Measurements from ENCODE around the gene NUTM1.
A peak's percentile ranks its signal among the peaks of the same experiment; 100 is the strongest.
"Not testable (repeated sequence)": the region's sequence is repeated elsewhere in the genome, so short reads cannot be mapped to it uniquely, and the experiment has no call there.

The NUTM1 gene

GRCh38 chr15:34336231-34336990 lies 6.7 kb upstream of the NUTM1 start:
- no peak overlapping the region for H3K4me3 ChIP-seq (ENCODE audit: low read depth, low read length)

DNA sequence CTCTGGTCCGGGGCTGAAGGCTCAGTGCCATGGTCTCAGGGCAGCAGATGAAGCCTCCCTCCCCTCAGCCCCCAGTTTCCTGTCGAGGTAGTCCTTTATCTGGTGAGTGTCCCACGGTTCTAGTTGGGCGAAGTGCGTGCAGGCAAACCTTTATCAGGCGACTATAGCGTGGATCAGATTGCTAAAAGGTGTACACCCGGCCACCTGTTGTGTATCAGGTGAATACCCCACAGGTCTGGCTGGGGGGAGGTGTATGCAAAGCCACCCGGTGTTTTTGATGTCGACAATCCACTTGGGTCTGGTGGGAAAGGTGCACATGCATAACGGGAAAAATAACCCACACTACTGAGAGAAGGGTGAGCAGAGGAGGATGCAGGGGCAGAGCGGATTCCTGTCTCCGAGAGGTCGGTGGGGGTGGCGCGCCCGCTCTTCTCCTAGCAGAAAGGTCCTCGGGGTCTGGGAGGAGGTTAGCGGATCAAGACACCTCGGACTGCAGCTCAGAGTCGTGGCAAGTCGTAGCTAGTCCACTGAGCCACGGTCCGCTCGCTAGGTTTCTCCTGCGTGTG lies 6.0 kb upstream of the NUTM1 start:
- peak overlapping the region; percentile 91 for H3K4me3 ChIP-seq (ENCODE audit: low read depth, low read length)

DNA sequence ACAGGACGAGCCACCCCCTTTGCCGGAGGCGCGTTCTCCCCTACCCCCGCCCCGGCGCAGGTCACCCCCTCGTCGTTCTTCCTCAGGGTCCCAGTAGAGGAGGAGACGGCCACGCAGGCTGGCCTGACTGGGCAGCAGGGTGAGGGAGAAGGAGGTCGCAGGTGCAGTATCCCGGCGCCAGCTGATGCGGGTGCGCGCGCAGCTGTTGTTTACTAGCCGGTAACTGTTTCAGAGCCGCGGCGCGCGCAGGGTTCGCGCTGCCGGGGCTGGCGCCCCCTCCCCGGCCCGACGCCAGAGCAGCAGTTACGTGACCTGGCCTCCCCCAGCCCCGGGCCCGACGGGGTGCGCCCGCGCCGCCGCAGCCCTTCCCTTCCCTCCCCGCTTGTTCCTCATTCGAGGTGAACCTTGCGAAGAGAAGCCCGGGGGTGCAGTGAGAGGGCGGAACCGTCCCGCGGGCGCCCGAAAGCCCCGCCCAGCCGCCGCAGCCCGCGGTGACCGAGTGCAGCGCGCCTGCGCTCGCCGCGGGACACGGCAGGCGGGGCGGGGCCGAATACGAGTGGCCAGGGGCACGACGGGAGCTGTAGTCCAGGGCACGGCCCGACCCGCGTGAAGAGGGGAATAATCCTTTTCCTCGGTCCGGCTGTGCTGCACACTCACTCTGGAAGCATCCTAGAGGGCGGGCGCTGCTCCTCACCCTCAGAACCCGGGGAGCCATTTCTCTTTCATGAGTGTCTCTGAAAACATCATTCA lies 5.4 kb upstream of the NUTM1 start, which contains the start of gene SLC12A6:
SLC12A6 (minus strand) TSS at position 225 of the 750 bp plus-strand sequence. CDS start 1,101 bp downstream, outside the sequence.
- H3K4me3 ChIP-seq (ENCODE audit: low read depth, low read length): peak within 1 kb of the TSS; percentile 91

DNA sequence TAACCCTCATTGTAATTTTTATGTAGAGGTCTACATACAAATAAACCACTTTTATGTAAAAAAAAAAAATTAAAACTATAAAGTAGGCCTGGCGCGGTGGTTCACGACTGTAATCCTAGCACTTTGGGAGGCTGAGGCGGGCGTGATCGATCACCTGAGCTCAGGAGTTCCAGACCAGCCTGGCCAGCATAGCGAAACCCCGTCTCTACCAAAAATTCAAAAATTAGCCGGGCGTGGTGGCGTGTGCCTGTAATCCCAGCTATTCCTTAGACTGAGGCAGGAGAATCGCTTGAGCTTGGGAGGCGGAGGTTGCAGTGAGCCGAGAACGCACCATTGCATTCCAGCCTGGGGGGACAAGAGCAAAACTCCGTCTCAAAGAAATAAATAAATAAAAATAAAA lies 4.8 kb upstream of the NUTM1 start:
- H3K4me3 ChIP-seq (ENCODE audit: low read depth, low read length): peak overlapping the region; percentile 91

GRCh38 chr15:34339946-34340345 lies 3.2 kb upstream of the NUTM1 start:
- no peak overlapping the region for H3K4me3 ChIP-seq (ENCODE audit: low read depth, low read length)

GRCh38 chr15:34341381-34342212 lies 1.5 kb upstream of the NUTM1 start:
- H3K4me3 ChIP-seq (ENCODE audit: low read depth, low read length): peak overlapping the region; percentile 94

- H3K4me3 ChIP-seq (ENCODE audit: low read depth, low read length): peak overlapping the region; percentile 94
Observed at GRCh38 chr15:34342213-34342736, 840 bp upstream of the NUTM1 start.

- no peak overlapping the region for H3K4me3 ChIP-seq (ENCODE audit: low read depth, low read length)
Observed at GRCh38 chr15:34347951-34348638, 5.0 kb downstream of the NUTM1 start.

- no peak overlapping the region for H3K4me3 ChIP-seq (ENCODE audit: low read depth, low read length)
Observed at GRCh38 chr15:34348735-34349300, 5.7 kb downstream of the NUTM1 start.

GRCh38 chr15:34349769-34350168 lies 6.7 kb downstream of the NUTM1 start:
- H3K4me3 ChIP-seq (ENCODE audit: low read depth, low read length): no peak overlapping the region

- H3K4me3 ChIP-seq (ENCODE audit: low read depth, low read length): not testable (repeated sequence)
Observed at GRCh38 chr15:34352996-34353395, 9.9 kb downstream of the NUTM1 start.

DNA sequence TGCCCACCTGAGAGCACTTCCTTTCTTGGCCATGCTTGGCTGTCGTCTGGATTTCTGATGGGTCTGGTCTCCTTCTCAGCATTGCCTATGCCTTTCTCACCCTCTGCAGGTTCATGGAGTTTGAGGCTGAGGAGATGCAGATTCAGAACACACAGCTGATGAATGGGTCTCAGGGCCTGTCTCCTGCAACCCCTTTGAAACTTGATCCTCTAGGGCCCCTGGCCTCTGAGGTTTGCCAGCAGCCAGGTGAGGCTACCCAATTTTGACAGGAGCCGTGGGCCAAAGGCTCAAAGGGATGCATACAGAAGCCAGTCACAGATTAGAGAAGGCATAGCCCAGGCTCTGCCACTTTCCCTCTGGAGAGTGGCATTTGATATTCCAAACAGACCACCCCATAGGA lies 10.5 kb downstream of the NUTM1 start:
- no peak overlapping the region for H3K4me3 ChIP-seq (ENCODE audit: low read depth, low read length)

GRCh38 chr15:34354286-34354685 lies 11.2 kb downstream of the NUTM1 start:
- no peak overlapping the region for H3K4me3 ChIP-seq (ENCODE audit: low read depth, low read length)

DNA sequence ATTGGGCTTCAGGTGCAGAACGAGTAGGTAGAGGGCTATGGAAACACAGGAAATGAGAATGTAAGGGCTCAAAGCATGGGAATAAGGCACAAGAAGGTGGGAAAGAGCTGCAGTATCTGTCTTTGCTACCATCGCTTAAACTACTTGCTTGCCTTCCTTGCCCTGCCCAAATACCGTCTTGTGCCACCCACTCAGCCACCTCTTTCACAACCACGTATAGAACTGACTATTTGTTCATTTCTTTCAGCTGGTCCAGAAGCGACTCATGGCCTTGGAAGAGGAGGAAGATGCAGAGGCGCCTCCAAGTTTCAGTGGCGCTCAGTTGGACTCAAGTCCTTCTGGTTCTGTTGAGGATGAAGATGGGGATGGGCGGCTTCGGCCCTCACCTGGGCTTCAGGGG lies 12.1 kb downstream of the NUTM1 start:
- H3K4me3 ChIP-seq (ENCODE audit: low read depth, low read length): no peak overlapping the region

- no peak overlapping the region for H3K4me3 ChIP-seq (ENCODE audit: low read depth, low read length)
Observed at GRCh38 chr15:34357653-34358052, 14.5 kb downstream of the NUTM1 start.

DNA sequence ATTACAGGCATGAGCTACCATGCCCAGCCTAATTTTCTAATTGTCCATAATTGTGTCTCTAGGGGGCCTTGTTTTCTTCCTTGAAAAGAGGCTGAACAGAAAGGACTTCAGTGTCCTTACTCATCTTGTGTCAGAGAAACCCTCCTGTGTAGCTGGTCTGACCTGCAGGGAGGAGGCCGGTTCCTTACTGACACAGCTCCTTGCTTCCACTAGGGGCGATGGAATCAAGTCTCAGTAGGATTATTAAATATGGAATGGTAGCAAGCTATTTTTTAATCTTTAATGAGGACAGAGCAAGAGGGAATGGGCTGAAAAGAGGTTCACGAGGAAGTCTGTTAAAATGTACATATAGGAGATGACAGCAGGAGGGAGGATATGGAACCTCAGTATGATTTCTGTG lies 15.3 kb downstream of the NUTM1 start:
- no peak overlapping the region for H3K4me3 ChIP-seq (ENCODE audit: low read depth, low read length)

GRCh38 chr15:34358948-34359347 lies 15.8 kb downstream of the NUTM1 start:
- H3K4me3 ChIP-seq (ENCODE audit: low read depth, low read length): no peak overlapping the region

- H3K4me3 ChIP-seq (ENCODE audit: low read depth, low read length): no peak overlapping the region
Observed at GRCh38 chr15:34359416-34359815, 16.3 kb downstream of the NUTM1 start.

DNA sequence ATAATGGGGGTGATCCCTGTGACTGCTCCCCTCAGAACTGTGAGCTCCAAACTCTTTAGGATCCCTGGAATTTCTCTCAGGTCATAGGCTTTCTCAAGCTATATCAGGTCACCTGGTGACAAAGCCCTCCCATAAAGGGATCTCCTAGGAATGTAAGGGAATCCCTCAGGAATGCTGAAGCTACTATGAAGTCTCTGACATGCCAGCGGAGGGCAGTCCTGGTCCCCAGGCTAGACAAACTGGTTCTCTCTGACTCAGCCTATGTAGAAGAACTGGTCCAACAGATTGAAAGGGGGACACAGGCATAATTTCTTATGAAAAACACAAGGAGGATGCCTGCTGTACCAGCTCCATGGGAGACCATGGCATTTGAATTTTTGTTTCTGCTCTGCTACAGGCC lies 17.2 kb downstream of the NUTM1 start:
- no peak overlapping the region for H3K4me3 ChIP-seq (ENCODE audit: low read depth, low read length)

- H3K4me3 ChIP-seq (ENCODE audit: low read depth, low read length): no peak overlapping the region
Observed at GRCh38 chr15:34361278-34361677, 18.2 kb downstream of the NUTM1 start.
